ENCODE results near the gene OR1M1. TPM values are rescaled to one million over a fixed set of nuclear protein-coding genes. Genes with fewer than 3 reads are reported as not detected.

Gene OR1M1
- total RNA-seq, 1 experiment from 2014 or later, result not detected

Other genes starting within 250 kb of the OR1M1 start
- gene MUC16, start 76.7 kb upstream of the OR1M1 start, total RNA-seq (2014; rRNA removed; shearing (Covaris generic); ENCODE audit: low replicate concordance), result under 0.01 TPM in 1 of 2 replicates, not detected in the other
- gene OR7G2, start 20.4 kb downstream of the OR1M1 start, total RNA-seq (2014; rRNA removed; shearing (Covaris generic); ENCODE audit: low replicate concordance), result not detected in 2 replicates
- gene OR7G1, start 28.7 kb downstream of the OR1M1 start, total RNA-seq (2014; rRNA removed; shearing (Covaris generic); ENCODE audit: low replicate concordance), result not detected in 2 replicates
- not detected in 2 replicates for gene OR7G3, start 39.9 kb downstream of the OR1M1 start, total RNA-seq (2014; rRNA removed; shearing (Covaris generic); ENCODE audit: low replicate concordance)
- 7.1 and 16.2 TPM in 2 replicates for gene ZNF317, start 53.3 kb downstream of the OR1M1 start, total RNA-seq (2014; rRNA removed; shearing (Covaris generic); ENCODE audit: low replicate concordance)
- not detected in 2 replicates for gene OR7D2, start 91.9 kb downstream of the OR1M1 start, total RNA-seq (2014; rRNA removed; shearing (Covaris generic); ENCODE audit: low replicate concordance)
- not detected in 2 replicates for gene OR7D4, start 132.5 kb downstream of the OR1M1 start, total RNA-seq (2014; rRNA removed; shearing (Covaris generic); ENCODE audit: low replicate concordance)
- gene OR7E24, start 163.9 kb downstream of the OR1M1 start, total RNA-seq (2014; rRNA removed; shearing (Covaris generic); ENCODE audit: low replicate concordance), result not detected in 2 replicates
- 0.96 and 8.6 TPM in 2 replicates for gene ZNF699, start 222.8 kb downstream of the OR1M1 start, total RNA-seq (2014; rRNA removed; shearing (Covaris generic); ENCODE audit: low replicate concordance)
- 3.9 and 4.6 TPM in 2 replicates for gene ZNF559, start 237.1 kb downstream of the OR1M1 start, total RNA-seq (2014; rRNA removed; shearing (Covaris generic); ENCODE audit: low replicate concordance)